Stimulated activated CD8-positive, alpha-beta memory T cell treated with anti-CD3 and anti-CD28 coated beads, Interleukin-7, amount 100 ng/mL, for 4 hours (primary cell): ENCODE results near the gene IQSEC1.

Experiments
- DNase-seq, 2 donors: peaks; one replicate each; pipeline ENCODE4 v3.0.0-alpha.2; 2020; ENCODE audit warnings: low read depth in 2 of 2

Gene IQSEC1

GRCh38 chr3:13002398-13003124 lies 70.7 kb downstream of the IQSEC1 start:
- DNase-seq = no peak

- DNase-seq = no peak
These were observed 73.8 kb downstream of the IQSEC1 start for GRCh38 chr3:12999147-13000140.

GRCh38 chr3:12998648-12999047 lies 74.6 kb downstream of the IQSEC1 start:
- DNase-seq = no peak

- DNase-seq = no peak
These were observed 75.8 kb downstream of the IQSEC1 start for GRCh38 chr3:12997387-12997786.

GRCh38 chr3:12996181-12996506 lies 77.1 kb downstream of the IQSEC1 start:
- DNase-seq = no peak

- no peak for DNase-seq
These were observed 77.6 kb downstream of the IQSEC1 start for GRCh38 chr3:12995389-12996180.

- DNase-seq = peak; percentile 58 to 81
These were observed 78.4 kb downstream of the IQSEC1 start for GRCh38 chr3:12994607-12995388.

GRCh38 chr3:12994357-12994606 lies 78.9 kb downstream of the IQSEC1 start:
- no peak for DNase-seq

GRCh38 chr3:12993517-12994356 lies 79.5 kb downstream of the IQSEC1 start:
- no peak for DNase-seq

GRCh38 chr3:12992629-12993516 lies 80.4 kb downstream of the IQSEC1 start:
- DNase-seq = no peak

GRCh38 chr3:12991861-12992281 lies 81.4 kb downstream of the IQSEC1 start:
- no peak for DNase-seq

- DNase-seq = no peak
These were observed 81.8 kb downstream of the IQSEC1 start for GRCh38 chr3:12991481-12991837.

GRCh38 chr3:12990781-12991480 lies 82.3 kb downstream of the IQSEC1 start:
- no peak for DNase-seq

- no peak for DNase-seq
These were observed 82.9 kb downstream of the IQSEC1 start for GRCh38 chr3:12990306-12990705.

GRCh38 chr3:12988728-12989454 lies 84.3 kb downstream of the IQSEC1 start:
- DNase-seq = no peak

GRCh38 chr3:12987602-12988001 lies 85.6 kb downstream of the IQSEC1 start:
- DNase-seq = no peak

- no peak for DNase-seq
These were observed 86.2 kb downstream of the IQSEC1 start for GRCh38 chr3:12986986-12987385.

- DNase-seq = no peak
These were observed 86.7 kb downstream of the IQSEC1 start for GRCh38 chr3:12986521-12986920.
